Stimulated activated CD8-positive, alpha-beta memory T cell treated with anti-CD3 and anti-CD28 coated beads, Interleukin-7, amount 100 ng/mL, for 1 hour (primary cell): Measurements from ENCODE around the gene ZNF516.
"Not testable (repeated sequence)": the region's sequence is repeated elsewhere in the genome, so short reads cannot be mapped to it uniquely, and the experiment has no call there.

Source experiments
- DNase-seq, 2 donors: peaks; one replicate each; pipeline ENCODE4 v3.0.0-alpha.2; 2020; ENCODE audit warnings: low read depth in 2 of 2

The ZNF516 gene

GRCh38 chr18:76490670-76491472, 4.2 kb downstream of the ZNF516 start:
- no peak for DNase-seq

GRCh38 chr18:76490033-76490432, 5.0 kb downstream of the ZNF516 start:
- no peak for DNase-seq

- DNase-seq: no peak
Measured at GRCh38 chr18:76489081-76489480, 6.0 kb downstream of the ZNF516 start.

GRCh38 chr18:76488190-76488589, 6.9 kb downstream of the ZNF516 start:
- DNase-seq: no peak

GRCh38 chr18:76487782-76488181, 7.3 kb downstream of the ZNF516 start:
- DNase-seq: no peak

- no peak for DNase-seq
Measured at GRCh38 chr18:76487070-76487469, 8.0 kb downstream of the ZNF516 start.

- no peak for DNase-seq
Measured at GRCh38 chr18:76486574-76486973, 8.5 kb downstream of the ZNF516 start.

GRCh38 chr18:76486038-76486437, 9.0 kb downstream of the ZNF516 start:
- no peak for DNase-seq

- no peak for DNase-seq
Measured at GRCh38 chr18:76484749-76485387, 10.2 kb downstream of the ZNF516 start.

- DNase-seq: no peak
Measured at GRCh38 chr18:76483780-76484179, 11.3 kb downstream of the ZNF516 start.

- DNase-seq: no peak
Measured at GRCh38 chr18:76482971-76483691, 11.9 kb downstream of the ZNF516 start.

GRCh38 chr18:76482267-76482666, 12.8 kb downstream of the ZNF516 start:
- no peak for DNase-seq

GRCh38 chr18:76480913-76481312, 14.1 kb downstream of the ZNF516 start:
- DNase-seq: no peak

GRCh38 chr18:76479351-76480238, 15.4 kb downstream of the ZNF516 start:
- no peak for DNase-seq

GRCh38 chr18:76476665-76477561, 18.1 kb downstream of the ZNF516 start:
- DNase-seq: no peak

GRCh38 chr18:76475450-76476194, 19.4 kb downstream of the ZNF516 start:
- DNase-seq: no peak

- DNase-seq: no peak
Measured at GRCh38 chr18:76474824-76475223, 20.2 kb downstream of the ZNF516 start.

- DNase-seq: not testable (repeated sequence)
Measured at GRCh38 chr18:76473521-76473920, 21.5 kb downstream of the ZNF516 start.

GRCh38 chr18:76472829-76473228, 22.2 kb downstream of the ZNF516 start:
- no peak for DNase-seq

GRCh38 chr18:76471593-76471992, 23.4 kb downstream of the ZNF516 start:
- no peak for DNase-seq
